HFF-Myc (cell line): ENCODE measurements around the gene KCNE3.

Experiments used
- DNase-seq: peaks from one replicate; pipeline ENCODE4 v3.0.0-alpha.2; 2011; ENCODE audit warnings: low read depth; ENCODE audit errors: extremely low read depth
- H3K4me3 ChIP-seq: replicated peaks from 2 replicates; pipeline ENCODE4 v1.5.1; 2011; ENCODE audit warnings: low read depth, mild to moderate bottlenecking, control low read depth, low read length
- CTCF ChIP-seq: IDR thresholded peaks from 2 replicates; pipeline ENCODE4 v1.5.1; 2012; ENCODE audit warnings: mild to moderate bottlenecking, low read depth, low read length, control low read depth; ENCODE audit errors: missing control alignments

Gene KCNE3

GRCh38 chr11:74471668-74472429, 4.5 kb upstream of the KCNE3 start:
- no peak for DNase-seq
- TF ChIP-seq CTCF = no peak
- no peak overlapping the region for H3K4me3 ChIP-seq

- DNase-seq = no peak
- no peak overlapping the region for H3K4me3 ChIP-seq
- no peak for TF ChIP-seq CTCF
These were observed 3.7 kb upstream of the KCNE3 start for GRCh38 chr11:74471037-74471436.

DNA sequence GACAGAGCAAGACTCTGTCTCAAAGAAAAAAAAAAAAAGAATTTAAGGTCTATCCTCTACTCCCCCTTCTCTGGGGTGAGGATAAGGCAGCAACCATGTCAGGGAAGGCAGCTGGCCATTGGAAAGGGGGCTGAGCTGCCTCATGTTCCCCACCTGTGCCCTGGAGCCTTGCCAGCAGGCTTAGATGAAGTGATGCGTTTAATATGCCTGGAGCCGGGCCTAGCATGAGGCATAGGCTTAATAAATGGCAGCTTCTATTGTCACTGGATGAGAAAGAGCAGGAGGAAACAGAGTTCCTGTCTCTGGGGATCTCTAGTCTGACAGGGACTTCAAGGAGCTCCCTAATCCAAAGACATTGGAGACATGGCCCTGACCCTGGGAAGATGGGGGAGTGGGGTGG, 3.2 kb upstream of the KCNE3 start:
- no peak for DNase-seq
- H3K4me3 ChIP-seq = no peak overlapping the region
- TF ChIP-seq CTCF = no peak

DNA sequence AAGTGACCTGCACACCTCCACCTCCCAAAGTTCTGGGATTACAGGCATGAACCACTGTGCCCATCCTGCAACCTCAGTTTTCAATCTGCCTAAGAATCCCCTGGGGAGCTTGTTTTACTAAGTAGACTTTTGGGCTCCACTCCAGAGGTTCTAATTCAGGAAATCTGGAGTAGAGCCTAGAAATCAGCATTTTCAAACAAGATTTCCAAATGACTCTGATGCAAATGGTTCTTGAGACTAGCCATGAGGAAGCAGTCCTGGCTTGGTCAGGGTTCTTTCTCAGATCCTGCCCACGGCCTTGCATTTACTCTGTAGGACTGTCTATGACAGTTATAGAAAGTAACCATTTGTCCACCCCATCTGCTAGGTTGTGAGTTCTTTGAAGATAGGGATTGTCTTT, 1.6 kb upstream of the KCNE3 start:
- H3K4me3 ChIP-seq = no peak overlapping the region
- no peak for DNase-seq
- TF ChIP-seq CTCF = no peak

GRCh38 chr11:74468521-74468920, 1.2 kb upstream of the KCNE3 start:
- DNase-seq = no peak
- no peak overlapping the region for H3K4me3 ChIP-seq
- TF ChIP-seq CTCF = no peak

DNA sequence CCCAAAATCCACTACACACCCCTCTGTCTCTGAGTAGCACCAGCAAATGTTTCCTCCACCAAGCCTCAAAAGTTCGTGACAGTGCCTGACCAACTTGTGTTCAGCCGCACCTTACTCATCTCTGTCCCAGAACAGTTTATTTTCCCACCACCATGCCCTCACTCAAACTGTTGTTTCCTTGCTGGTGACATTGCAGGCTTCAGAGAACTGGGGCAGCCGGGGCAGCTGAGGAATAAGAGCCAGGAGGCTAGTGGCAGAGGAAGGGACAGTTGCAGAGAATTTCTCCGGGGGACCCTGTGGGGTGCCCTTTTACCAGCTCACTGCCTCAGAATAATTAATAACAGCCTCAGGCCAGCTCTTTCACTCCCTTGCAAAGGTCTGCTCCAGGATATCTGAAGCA, 709 bp upstream of the KCNE3 start:
- no peak for DNase-seq
- TF ChIP-seq CTCF = no peak
- no peak overlapping the region for H3K4me3 ChIP-seq

- DNase-seq = no peak
- no peak for TF ChIP-seq CTCF
These were observed 2.0 kb downstream of the KCNE3 start for GRCh38 chr11:74465291-74465708.

More at GRCh38 chr11:74465291-74465708, 2.0 kb downstream of the KCNE3 start:
- no peak overlapping the region for H3K4me3 ChIP-seq
